ENCODE results near the gene FAM184A. TPM values are rescaled to one million over a fixed set of nuclear protein-coding genes. Genes with fewer than 3 reads are reported as not detected.

The FAM184A gene
- total RNA-seq, 4 donors from 2014 or later, result 6.2 to 8.1 (median 7.1) TPM

DNA sequence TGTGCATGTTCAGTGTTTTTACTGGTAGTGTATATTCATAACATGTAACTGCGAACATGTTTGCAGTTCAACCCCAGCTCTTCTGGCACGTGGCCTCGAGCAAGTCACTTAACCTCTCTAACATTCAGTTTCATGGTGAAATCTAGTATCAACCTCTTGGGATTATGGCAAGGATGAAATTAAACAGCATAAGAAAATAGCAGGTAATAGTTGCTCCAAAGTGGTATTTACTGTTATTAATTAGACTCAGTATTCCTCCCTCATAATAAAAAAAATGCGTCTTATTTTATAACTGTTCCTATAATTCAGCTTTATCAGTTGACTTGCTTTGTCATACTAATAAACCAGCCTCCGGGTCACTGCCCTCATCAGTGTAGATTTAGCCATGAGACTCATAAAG, 15.0 kb downstream of the FAM184A start:
- TF ChIP-seq, protein P1, sequence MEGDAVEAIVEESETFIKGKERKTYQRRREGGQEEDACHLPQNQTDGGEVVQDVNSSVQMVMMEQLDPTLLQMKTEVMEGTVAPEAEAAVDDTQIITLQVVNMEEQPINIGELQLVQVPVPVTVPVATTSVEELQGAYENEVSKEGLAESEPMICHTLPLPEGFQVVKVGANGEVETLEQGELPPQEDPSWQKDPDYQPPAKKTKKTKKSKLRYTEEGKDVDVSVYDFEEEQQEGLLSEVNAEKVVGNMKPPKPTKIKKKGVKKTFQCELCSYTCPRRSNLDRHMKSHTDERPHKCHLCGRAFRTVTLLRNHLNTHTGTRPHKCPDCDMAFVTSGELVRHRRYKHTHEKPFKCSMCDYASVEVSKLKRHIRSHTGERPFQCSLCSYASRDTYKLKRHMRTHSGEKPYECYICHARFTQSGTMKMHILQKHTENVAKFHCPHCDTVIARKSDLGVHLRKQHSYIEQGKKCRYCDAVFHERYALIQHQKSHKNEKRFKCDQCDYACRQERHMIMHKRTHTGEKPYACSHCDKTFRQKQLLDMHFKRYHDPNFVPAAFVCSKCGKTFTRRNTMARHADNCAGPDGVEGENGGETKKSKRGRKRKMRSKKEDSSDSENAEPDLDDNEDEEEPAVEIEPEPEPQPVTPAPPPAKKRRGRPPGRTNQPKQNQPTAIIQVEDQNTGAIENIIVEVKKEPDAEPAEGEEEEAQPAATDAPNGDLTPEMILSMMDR (IDR thresholded peaks at IDR 0.05; ENCODE audit: low read depth), result no peak

DNA sequence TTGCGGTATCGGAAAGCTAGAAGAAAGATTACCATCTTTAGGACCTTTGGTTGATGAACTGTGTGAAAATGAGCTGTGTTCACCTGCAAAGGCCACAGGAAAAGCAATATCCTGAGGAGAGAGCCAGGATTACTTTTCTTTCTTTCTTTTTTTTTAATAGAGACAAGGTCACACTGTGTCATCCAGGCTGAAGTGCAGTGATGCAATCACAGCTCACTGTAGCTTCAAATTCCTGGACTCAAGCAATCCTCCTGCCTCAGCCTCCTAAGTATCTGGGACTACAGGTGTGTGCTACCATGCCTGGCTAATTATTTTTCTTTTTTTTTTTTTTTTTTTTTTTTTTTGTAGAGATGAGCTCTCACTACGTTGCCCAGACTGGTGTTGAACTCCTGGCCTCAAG, 17.2 kb downstream of the FAM184A start:
- TF ChIP-seq, protein P1 (IDR thresholded peaks at IDR 0.05; ENCODE audit: low read depth), result no peak

- TF ChIP-seq, protein P1 (IDR thresholded peaks at IDR 0.05; ENCODE audit: low read depth), result no peak
Observed at GRCh38 chr6:119060255-119060907, 18.1 kb downstream of the FAM184A start.

GRCh38 chr6:119055069-119055468, 23.4 kb downstream of the FAM184A start:
- TF ChIP-seq, protein P1 (IDR thresholded peaks at IDR 0.05; ENCODE audit: low read depth), result no peak

GRCh38 chr6:119052987-119053386, 25.5 kb downstream of the FAM184A start:
- TF ChIP-seq, protein P1 (IDR thresholded peaks at IDR 0.05; ENCODE audit: low read depth), result no peak

DNA sequence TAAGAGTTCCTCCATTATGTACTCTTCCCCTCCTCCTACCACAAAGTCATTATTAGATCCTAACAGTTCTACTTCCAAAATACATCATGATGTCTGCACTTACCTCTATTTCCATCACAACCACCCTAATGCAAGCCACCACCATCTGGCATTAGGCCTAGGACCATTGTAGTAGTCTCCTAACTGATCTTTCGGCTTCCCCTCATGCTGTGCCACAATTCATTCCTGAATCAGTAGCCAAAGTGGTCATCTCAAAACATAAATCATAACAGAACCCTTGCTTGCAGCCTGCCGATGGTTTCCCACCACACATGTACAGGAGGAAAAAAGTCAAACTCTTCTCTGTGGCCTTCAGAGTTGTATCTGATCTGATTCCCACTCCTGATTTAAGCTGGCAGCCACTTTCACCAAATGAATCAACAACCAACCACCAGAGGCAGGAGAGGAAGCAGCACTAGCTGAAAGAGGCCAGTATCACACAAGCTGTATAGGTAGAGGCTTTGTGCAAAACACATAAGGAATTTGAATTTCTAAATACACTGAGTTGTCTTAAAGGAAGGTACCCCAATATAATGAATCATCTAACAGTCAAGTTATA, 26.1 kb downstream of the FAM184A start:
- TF ChIP-seq, protein P1 (IDR thresholded peaks at IDR 0.05; ENCODE audit: low read depth), result no peak

DNA sequence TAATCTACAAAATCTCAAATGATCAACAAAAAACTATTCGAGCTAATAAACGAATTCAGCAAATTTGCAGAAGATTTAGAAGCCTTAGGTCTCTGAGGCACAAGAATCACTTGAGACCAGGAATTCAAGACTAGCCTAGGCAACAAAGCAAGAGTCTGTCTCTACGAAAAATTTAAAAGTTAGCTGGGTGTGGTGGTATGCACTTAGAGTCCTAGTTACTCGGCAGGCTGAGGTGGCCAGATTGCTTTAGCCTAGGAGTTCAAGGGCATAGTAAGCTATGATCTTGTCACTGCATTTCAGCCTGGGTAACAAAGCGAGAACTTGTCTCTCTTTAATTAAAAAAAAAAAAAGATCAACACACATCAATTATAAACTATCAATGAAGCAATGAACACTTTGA, 34.2 kb downstream of the FAM184A start:
- TF ChIP-seq, protein P1 (IDR thresholded peaks at IDR 0.05; ENCODE audit: low read depth), result no peak
